Smooth muscle cell (in vitro differentiated cells): ENCODE results near the gene IGFBP7. TPM values are rescaled to one million over a fixed set of nuclear protein-coding genes. Genes with fewer than 3 reads are reported as not detected.

Experiments
- DNase-seq: peaks from one replicate; lab custom pipeline; 2025; ENCODE audit not compliant: unreplicated experiment; lab: John Stamatoyannopoulos, UW
- H2AFZ ChIP-seq: fragments of 200-600 bp; sonication (generic); 2 replicates; pipeline ENCODE4 v1.6.0; 2016; ENCODE audit warnings: antibody characterized with exemption, low read depth, mild to moderate bottlenecking
- H3F3A ChIP-seq: fragments of 200-600 bp; sonication (generic); 2 replicates; pipeline ENCODE4 v1.6.0; 2017; ENCODE audit warnings: antibody characterized with exemption, low read depth
- H3K27ac ChIP-seq: fragments of 200-600 bp; sonication (generic); 2 replicates; pipeline ENCODE4 v1.5.1; 2016; ENCODE audit warnings: low read depth, mild to moderate bottlenecking
- H3K27me3 ChIP-seq: fragments of 200-600 bp; sonication (generic); 2 replicates; pipeline ENCODE4 v1.6.1; 2016; ENCODE audit warnings: low read depth, mild to moderate bottlenecking
- H3K36me3 ChIP-seq: fragments of 200-600 bp; sonication (generic); 2 replicates; pipeline ENCODE4 v1.5.1; 2016; ENCODE audit warnings: low read depth
- H3K4me1 ChIP-seq: fragments of 200-600 bp; sonication (generic); 2 replicates; pipeline ENCODE4 v1.5.1; 2016; ENCODE audit warnings: low read depth
- H3K4me2 ChIP-seq: fragments of 200-600 bp; sonication (generic); 2 replicates; pipeline ENCODE4 v1.6.0; 2016; ENCODE audit warnings: mild to moderate bottlenecking
- H3K4me3 ChIP-seq: fragments of 200-600 bp; sonication (generic); 2 replicates; pipeline ENCODE4 v1.5.1; 2016; ENCODE audit warnings: mild to moderate bottlenecking
- H3K79me2 ChIP-seq: fragments of 200-600 bp; sonication (generic); 2 replicates; pipeline ENCODE4 v1.6.0; 2016; ENCODE audit warnings: low read depth, mild to moderate bottlenecking
- H3K9ac ChIP-seq: fragments of 200-600 bp; sonication (generic); 2 replicates; pipeline ENCODE4 v1.6.0; 2016; ENCODE audit warnings: low read depth
- H3K9me3 ChIP-seq: fragments of 200-600 bp; sonication (generic); replicated peaks from 2 replicates; pipeline ENCODE4 v1.5.1; 2016; ENCODE audit warnings: low read depth
- H4K20me1 ChIP-seq: fragments of 200-600 bp; sonication (generic); 2 replicates; pipeline ENCODE4 v1.6.0; 2016; ENCODE audit warnings: low read depth
- WGBS: methylation state at CpG from one replicate; pipeline ENCODE4 v1.1.7; 2016; ENCODE audit warnings: low lambda C conversion rate; 5-methylcytosine and 5-hydroxymethylcytosine counted together
- polyA plus RNA-seq: library from polyadenylated mRNA; unstranded; fragments of >200 nt; fragmentation: Nextera tagmentation; extraction: Ambion mirVana; gene quantifications from 2 replicates; pipeline ENCODE4 v1.2.1, GENCODE V29; 2016
- total RNA-seq: library from RNA; depleted of rRNA; stranded (reverse); fragments of >200 nt; gene quantifications from 2 replicates; pipeline ENCODE4 v1.2.3, GENCODE V29; 2014
- TF ChIP-seq, protein P1 (sequence below): fragments of 200-600 bp; sonication (generic); IDR thresholded peaks from 2 replicates; pipeline ENCODE4 v1.5.1; 2017; ENCODE audit warnings: borderline replicate concordance, mild to moderate bottlenecking, antibody characterized with exemption; ENCODE audit not compliant: insufficient read depth, poor library complexity, severe bottlenecking

Gene IGFBP7
- total and polyA plus RNA-seq, 2 experiments from 2014 or later: 998 to 1,684 TPM

DNA sequence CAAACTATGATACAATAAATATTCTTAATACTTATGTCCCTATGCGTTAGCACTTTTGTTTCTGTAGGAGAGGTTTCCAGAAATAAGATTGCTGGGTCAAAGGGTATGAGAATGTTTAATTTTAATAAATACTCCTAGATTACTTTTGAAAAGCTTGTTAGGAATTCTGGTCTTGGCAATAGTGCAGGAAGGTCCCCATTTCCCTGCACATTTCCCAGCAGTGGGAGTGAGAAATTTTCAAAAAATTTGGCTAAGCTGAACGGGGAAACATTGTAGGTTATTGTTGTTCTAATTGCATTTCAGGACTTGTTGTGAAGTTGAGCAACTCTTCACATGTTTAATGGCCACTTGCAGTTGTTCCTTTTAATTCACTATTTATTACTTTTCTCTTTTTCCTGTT, 27.1 kb downstream of the IGFBP7 start:
- TF ChIP-seq, protein P1, sequence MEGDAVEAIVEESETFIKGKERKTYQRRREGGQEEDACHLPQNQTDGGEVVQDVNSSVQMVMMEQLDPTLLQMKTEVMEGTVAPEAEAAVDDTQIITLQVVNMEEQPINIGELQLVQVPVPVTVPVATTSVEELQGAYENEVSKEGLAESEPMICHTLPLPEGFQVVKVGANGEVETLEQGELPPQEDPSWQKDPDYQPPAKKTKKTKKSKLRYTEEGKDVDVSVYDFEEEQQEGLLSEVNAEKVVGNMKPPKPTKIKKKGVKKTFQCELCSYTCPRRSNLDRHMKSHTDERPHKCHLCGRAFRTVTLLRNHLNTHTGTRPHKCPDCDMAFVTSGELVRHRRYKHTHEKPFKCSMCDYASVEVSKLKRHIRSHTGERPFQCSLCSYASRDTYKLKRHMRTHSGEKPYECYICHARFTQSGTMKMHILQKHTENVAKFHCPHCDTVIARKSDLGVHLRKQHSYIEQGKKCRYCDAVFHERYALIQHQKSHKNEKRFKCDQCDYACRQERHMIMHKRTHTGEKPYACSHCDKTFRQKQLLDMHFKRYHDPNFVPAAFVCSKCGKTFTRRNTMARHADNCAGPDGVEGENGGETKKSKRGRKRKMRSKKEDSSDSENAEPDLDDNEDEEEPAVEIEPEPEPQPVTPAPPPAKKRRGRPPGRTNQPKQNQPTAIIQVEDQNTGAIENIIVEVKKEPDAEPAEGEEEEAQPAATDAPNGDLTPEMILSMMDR: no peak
- Histone ChIP-seq H3K27ac (peak overlapping the region; percentile 95), H3K4me3 (no peak overlapping the region), H4K20me1 (no peaks in the 10 kb centered on the region), H3K9ac (no peak overlapping the region), H3K4me1 (peaks cover 34% of the 10 kb centered on the region), H3F3A (peaks cover 67% of the 10 kb centered on the region), H3K79me2 (peaks cover 42% of the 10 kb centered on the region), H3K27me3 (no peaks in the 10 kb centered on the region), H3K36me3 (no peaks in the 10 kb centered on the region), H3K9me3 (no peaks in the 10 kb centered on the region), H3K4me2 (peak overlapping the region; percentile 15), H2AFZ (no peak overlapping the region)
- DNase-seq: no peak
- WGBS: 31% methylated on average over 2 of the region's 2 CpGs

DNA sequence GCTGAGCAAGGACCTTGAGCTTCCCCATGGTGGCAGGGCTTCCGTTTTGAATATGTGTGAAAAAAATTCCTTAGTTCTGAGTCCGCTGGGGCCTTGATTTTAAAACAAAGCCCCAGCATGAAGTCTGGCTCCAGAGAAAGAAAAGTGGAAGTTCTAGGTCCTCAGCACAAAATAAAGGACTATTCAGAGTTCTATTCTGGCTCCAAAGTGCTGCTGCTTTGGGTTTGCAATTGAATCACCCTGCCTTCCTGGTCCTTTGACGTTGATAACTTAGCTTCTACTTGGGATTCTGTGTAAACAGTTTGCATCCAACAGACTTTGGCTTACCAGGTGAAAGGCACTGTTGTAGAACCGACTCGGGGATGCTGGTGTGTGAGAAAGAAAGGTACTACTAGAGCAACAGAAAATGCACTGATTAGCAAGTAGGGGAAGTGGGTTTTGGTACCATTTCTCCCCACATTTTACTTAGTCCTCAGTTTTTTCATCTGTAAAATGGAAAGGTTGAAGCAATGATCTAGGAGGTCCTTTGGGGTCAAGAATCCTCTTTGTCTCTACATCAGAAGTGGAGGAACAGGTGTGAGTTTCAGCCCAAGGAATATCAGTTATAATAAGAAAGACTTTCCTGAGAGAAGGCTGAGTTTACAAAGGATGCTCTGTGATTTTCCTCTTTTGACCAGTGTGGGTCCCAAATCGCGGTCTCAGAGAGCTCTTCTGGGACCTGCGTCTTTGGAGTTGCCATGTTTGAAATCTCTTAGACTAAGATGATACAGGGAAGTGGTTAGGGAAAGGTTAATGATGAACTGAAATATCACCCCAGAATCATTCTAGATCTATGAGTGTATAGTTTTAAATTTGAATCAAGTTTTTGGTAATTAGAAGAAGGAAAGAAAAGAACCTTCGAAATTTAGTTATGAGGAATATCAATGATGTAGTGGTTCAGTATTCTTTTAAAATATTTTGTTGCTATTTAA, 28.2 kb downstream of the IGFBP7 start:
- Histone ChIP-seq H3K27ac (peak overlapping the region; percentile 95), H3K27me3 (no peaks in the 10 kb centered on the region), H3K4me2 (peak overlapping the region; percentile 61), H2AFZ (no peak overlapping the region), H3K36me3 (no peaks in the 10 kb centered on the region), H3K79me2 (peaks cover 44% of the 10 kb centered on the region), H3K9ac (peak overlapping the region; percentile 72), H4K20me1 (no peaks in the 10 kb centered on the region), H3K4me1 (peaks cover 34% of the 10 kb centered on the region), H3F3A (peaks cover 67% of the 10 kb centered on the region), H3K9me3 (no peaks in the 10 kb centered on the region), H3K4me3 (no peak overlapping the region)
- 64% methylated on average over 9 of the region's 9 CpGs for WGBS
- TF ChIP-seq, protein P1: no peak
- DNase-seq: no peak

- Histone ChIP-seq H3K36me3 (no peaks in the 10 kb centered on the region), H3K79me2 (peaks cover 51% of the 10 kb centered on the region), H3K4me1 (peaks cover 34% of the 10 kb centered on the region), H4K20me1 (no peaks in the 10 kb centered on the region), H3K4me3 (no peak overlapping the region), H3K9ac (peak overlapping the region; percentile 61), H3K27me3 (no peaks in the 10 kb centered on the region), H3K9me3 (no peaks in the 10 kb centered on the region), H2AFZ (no peak overlapping the region), H3K27ac (peak overlapping the region; percentile 95), H3K4me2 (peak overlapping the region; percentile 73), H3F3A (peaks cover 66% of the 10 kb centered on the region)
- TF ChIP-seq, protein P1: no peak
- no peak for DNase-seq
- 29% methylated on average over 5 of the region's 5 CpGs for WGBS
Measured at GRCh38 chr4:57080781-57081650, 29.2 kb downstream of the IGFBP7 start.
